Type B pancreatic cell (in vitro differentiated cells): ENCODE results near the gene PITRM1. TPM values are rescaled to one million over a fixed set of nuclear protein-coding genes. Genes with fewer than 3 reads are reported as not detected.

Experiments
- DNase-seq: peaks from one replicate; pipeline ENCODE4 v3.0.0; 2021; ENCODE audit warnings: mixed read lengths; ENCODE audit not compliant: unreplicated experiment; ENCODE audit errors: extremely low spot score
- H3K27ac Mint-ChIP-seq: 2 replicates; pipeline ENCODE4 v1.8.0; 2021; ENCODE audit warnings: mild to moderate bottlenecking, mixed read lengths
- H3K27me3 Mint-ChIP-seq: 2 replicates; pipeline ENCODE4 v1.8.0; 2021; ENCODE audit warnings: mixed read lengths
- H3K36me3 Mint-ChIP-seq: 2 replicates; pipeline ENCODE4 v1.8.0; 2021; ENCODE audit warnings: mixed read lengths
- H3K4me1 Mint-ChIP-seq: one replicate; pipeline ENCODE4 v1.8.0; 2021; ENCODE audit warnings: mixed read lengths; ENCODE audit not compliant: unreplicated experiment
- H3K4me3 Mint-ChIP-seq: 2 replicates; pipeline ENCODE4 v1.8.0; 2021; ENCODE audit warnings: mild to moderate bottlenecking, mixed read lengths
- H3K9me3 Mint-ChIP-seq: 2 replicates; pipeline ENCODE4 v1.8.0; 2021; ENCODE audit warnings: mixed read lengths
- CTCF ChIP-seq: fragments of 200-600 bp; sonication (generic); conservative IDR thresholded peaks from 2 replicates; pipeline ENCODE4 v1.5.0; 2021; ENCODE audit warnings: antibody characterized with exemption, mild to moderate bottlenecking
- total RNA-seq: library from RNA; stranded (reverse); gene quantifications from 2 replicates; pipeline ENCODE4 v1.2.1, GENCODE V29; 2021; ENCODE audit warnings: low replicate concordance

Gene PITRM1
- total RNA-seq, 1 donor from 2014 or later, result 62.3 TPM

- Mint-ChIP-seq H3K4me3 (no peak overlapping the region), H3K27me3 (no peaks in the 10 kb centered on the region), H3K9me3 (no peaks in the 10 kb centered on the region), H3K36me3 (peaks cover 12% of the 10 kb centered on the region), H3K4me1 (peaks cover 18% of the 10 kb centered on the region), H3K27ac (no peak overlapping the region)
- DNase-seq, result no peak
- TF ChIP-seq CTCF, result no peak
Observed at GRCh38 chr10:3090388-3090787, 82.2 kb downstream of the PITRM1 start.

Other genes starting within 250 kb of the PITRM1 start
- 48.8 and 52.0 TPM in 2 replicates for gene PFKP, start 105.2 kb downstream of the PITRM1 start, total RNA-seq